OCI-M1 (cell line): ENCODE data around the gene TNFRSF25.

ENCODE experiments used
- DNase-seq: peaks from one replicate; lab custom pipeline; 2025; lab: John Stamatoyannopoulos, UW

Gene TNFRSF25

GRCh38 chr1:6466023-6466422 lies at the start of gene TNFRSF25:
TSS of gene TNFRSF25 (minus strand) at chr1:6466173. CDS start at chr1:6466107, 66 bp downstream.
- DNase-seq, result no peak

GRCh38 chr1:6515771-6516170 lies 49.8 kb upstream of the TNFRSF25 start:
- no peak for DNase-seq

GRCh38 chr1:6513320-6513801 lies 47.4 kb upstream of the TNFRSF25 start:
- DNase-seq, result no peak

GRCh38 chr1:6512908-6513280 lies 46.9 kb upstream of the TNFRSF25 start:
- no peak for DNase-seq

GRCh38 chr1:6512245-6512907 lies 46.4 kb upstream of the TNFRSF25 start:
- no peak for DNase-seq

- DNase-seq, result no peak
Observed at GRCh38 chr1:6511561-6512244, 45.7 kb upstream of the TNFRSF25 start.

- DNase-seq, result no peak
Observed at GRCh38 chr1:6511056-6511455, 45.1 kb upstream of the TNFRSF25 start.

- DNase-seq, result no peak
Observed at GRCh38 chr1:6510493-6510892, 44.5 kb upstream of the TNFRSF25 start.

GRCh38 chr1:6509919-6510291 lies 43.9 kb upstream of the TNFRSF25 start:
- DNase-seq, result no peak

- no peak for DNase-seq
Observed at GRCh38 chr1:6509220-6509918, 43.4 kb upstream of the TNFRSF25 start.

- DNase-seq, result no peak
Observed at GRCh38 chr1:6508816-6509189, 42.8 kb upstream of the TNFRSF25 start.

- no peak for DNase-seq
Observed at GRCh38 chr1:6508154-6508815, 42.3 kb upstream of the TNFRSF25 start.

- no peak for DNase-seq
Observed at GRCh38 chr1:6507461-6507911, 41.5 kb upstream of the TNFRSF25 start.

- DNase-seq, result no peak
Observed at GRCh38 chr1:6507037-6507428, 41.1 kb upstream of the TNFRSF25 start.

- DNase-seq, result no peak
Observed at GRCh38 chr1:6506210-6507036, 40.5 kb upstream of the TNFRSF25 start.

- no peak for DNase-seq
Observed at GRCh38 chr1:6505367-6506209, 39.6 kb upstream of the TNFRSF25 start.

GRCh38 chr1:6504887-6505286 lies 38.9 kb upstream of the TNFRSF25 start:
- no peak for DNase-seq

GRCh38 chr1:6503884-6504602 lies 38.1 kb upstream of the TNFRSF25 start:
- DNase-seq, result no peak

- DNase-seq, result no peak
Observed at GRCh38 chr1:6502000-6502891, 36.3 kb upstream of the TNFRSF25 start.
